Measurements from ENCODE around the gene GABBR2. TPM values are rescaled to one million over a fixed set of nuclear protein-coding genes. Genes with fewer than 3 reads are reported as not detected.

The GABBR2 gene
- total RNA-seq, 2 experiments from 2014 or later, result not detected

- CTCF ChIA-PET, result no interaction called here
- Mint-ChIP-seq H3K4me3 (no peak overlapping the region), H3K9me3 (ENCODE audit: low read depth) (no peaks in the 10 kb centered on the region), H3K27me3 (peaks cover 5% of the 10 kb centered on the region), H3K36me3 (no peaks in the 10 kb centered on the region), H3K27ac (no peak overlapping the region), H3K4me1 (no peaks in the 10 kb centered on the region)
- DNase-seq, result no peak
- no peak for ATAC-seq
Observed at GRCh38 chr9:98375138-98375726, 333.5 kb downstream of the GABBR2 start.

- H3K27ac Mint-ChIP-seq, result no peak overlapping the region
- H3K4me1 Mint-ChIP-seq, result no peaks in the 10 kb centered on the region
- DNase-seq (no peak), ATAC-seq (no peak)
- H3K27me3 Mint-ChIP-seq, result peaks cover 5% of the 10 kb centered on the region
- H3K36me3 Mint-ChIP-seq, result no peaks in the 10 kb centered on the region
- no peaks in the 10 kb centered on the region for H3K9me3 Mint-ChIP-seq (ENCODE audit: low read depth)
- no peak overlapping the region for H3K4me3 Mint-ChIP-seq
- CTCF ChIA-PET, result interaction anchor here (1.1 kb wide), 1 partner anchor 401 kb away, joined by 4 read pairs; no protein-coding TSS in a partner anchor
Observed at GRCh38 chr9:98374385-98375051, 334.2 kb downstream of the GABBR2 start.

- H3K27me3 Mint-ChIP-seq, result peaks cover 5% of the 10 kb centered on the region
- DNase-seq, result no peak
- H3K4me1 Mint-ChIP-seq, result no peaks in the 10 kb centered on the region
- no peak for ATAC-seq
- H3K27ac Mint-ChIP-seq, result no peak overlapping the region
- no peaks in the 10 kb centered on the region for H3K9me3 Mint-ChIP-seq (ENCODE audit: low read depth)
- H3K36me3 Mint-ChIP-seq, result no peaks in the 10 kb centered on the region
- H3K4me3 Mint-ChIP-seq, result no peak overlapping the region
- CTCF ChIA-PET, result interaction anchor here (1.1 kb wide), 1 partner anchor 402 kb away, joined by 4 read pairs; no protein-coding TSS in a partner anchor
Observed at GRCh38 chr9:98373609-98374008, 335.1 kb downstream of the GABBR2 start.

GRCh38 chr9:98372077-98372836 is 336.5 kb downstream of the GABBR2 start:
- DNase-seq (no peak), ATAC-seq (no peak)
- Mint-ChIP-seq H3K4me3 (no peak overlapping the region), H3K36me3 (no peaks in the 10 kb centered on the region), H3K27ac (no peak overlapping the region), H3K27me3 (peaks cover 10% of the 10 kb centered on the region), H3K9me3 (ENCODE audit: low read depth) (no peaks in the 10 kb centered on the region), H3K4me1 (no peaks in the 10 kb centered on the region)
- CTCF ChIA-PET, result no interaction called here

- Mint-ChIP-seq H3K36me3 (no peaks in the 10 kb centered on the region), H3K4me3 (no peak overlapping the region), H3K9me3 (ENCODE audit: low read depth) (peaks cover 1% of the 10 kb centered on the region), H3K27ac (no peak overlapping the region), H3K4me1 (no peaks in the 10 kb centered on the region), H3K27me3 (peaks cover 11% of the 10 kb centered on the region)
- CTCF ChIA-PET, result no interaction called here
- DNase-seq (no peak), ATAC-seq (no peak)
Observed at GRCh38 chr9:98370976-98371315, 337.8 kb downstream of the GABBR2 start.

- Mint-ChIP-seq H3K9me3 (ENCODE audit: low read depth) (peaks cover 6% of the 10 kb centered on the region), H3K4me1 (no peaks in the 10 kb centered on the region), H3K27me3 (peaks cover 11% of the 10 kb centered on the region), H3K36me3 (no peaks in the 10 kb centered on the region), H3K4me3 (no peak overlapping the region), H3K27ac (no peak overlapping the region)
- CTCF ChIA-PET, result no interaction called here
- DNase-seq (no peak), ATAC-seq (no peak)
Observed at GRCh38 chr9:98370300-98370975, 338.3 kb downstream of the GABBR2 start.

GRCh38 chr9:98369896-98370295 is 338.8 kb downstream of the GABBR2 start:
- Mint-ChIP-seq H3K36me3 (peaks cover 3% of the 10 kb centered on the region), H3K27ac (no peak overlapping the region), H3K27me3 (peaks cover 11% of the 10 kb centered on the region), H3K4me3 (no peak overlapping the region), H3K9me3 (ENCODE audit: low read depth) (peaks cover 11% of the 10 kb centered on the region), H3K4me1 (no peaks in the 10 kb centered on the region)
- DNase-seq (no peak), ATAC-seq (no peak)
- CTCF ChIA-PET, result no interaction called here

- no peak for ATAC-seq
- Mint-ChIP-seq H3K4me1 (no peaks in the 10 kb centered on the region), H3K27ac (no peak overlapping the region), H3K27me3 (peaks cover 11% of the 10 kb centered on the region), H3K9me3 (ENCODE audit: low read depth) (peaks cover 11% of the 10 kb centered on the region), H3K36me3 (peaks cover 3% of the 10 kb centered on the region), H3K4me3 (no peak overlapping the region)
- no peak for DNase-seq
- CTCF ChIA-PET, result no interaction called here
Observed at GRCh38 chr9:98369471-98369870, 339.3 kb downstream of the GABBR2 start.

GRCh38 chr9:98369066-98369425 is 339.7 kb downstream of the GABBR2 start:
- ATAC-seq, result no peak

GRCh38 chr9:98368366-98369065 is 340.2 kb downstream of the GABBR2 start:
- H3K27me3 Mint-ChIP-seq, result peaks cover 11% of the 10 kb centered on the region
- DNase-seq (no peak), ATAC-seq (no peak)
- no peak overlapping the region for H3K27ac Mint-ChIP-seq
- H3K9me3 Mint-ChIP-seq (ENCODE audit: low read depth), result peaks cover 11% of the 10 kb centered on the region
- H3K36me3 Mint-ChIP-seq, result peaks cover 3% of the 10 kb centered on the region
- H3K4me1 Mint-ChIP-seq, result no peaks in the 10 kb centered on the region
- CTCF ChIA-PET, result interaction anchor here (0.6 kb wide), 1 partner anchor 315 kb away, joined by 3 read pairs; no protein-coding TSS in a partner anchor
- no peak overlapping the region for H3K4me3 Mint-ChIP-seq

More at GRCh38 chr9:98369066-98369425, 339.7 kb downstream of the GABBR2 start:
- CTCF ChIA-PET, result no interaction called here
- no peak overlapping the region for H3K4me3 Mint-ChIP-seq
- H3K4me1 Mint-ChIP-seq, result no peaks in the 10 kb centered on the region
- H3K9me3 Mint-ChIP-seq (ENCODE audit: low read depth), result peaks cover 11% of the 10 kb centered on the region
- DNase-seq, result no peak
- H3K27ac Mint-ChIP-seq, result no peak overlapping the region
- H3K27me3 Mint-ChIP-seq, result peaks cover 11% of the 10 kb centered on the region
- H3K36me3 Mint-ChIP-seq, result peaks cover 3% of the 10 kb centered on the region

- no peaks in the 10 kb centered on the region for H3K4me1 Mint-ChIP-seq
- CTCF ChIA-PET, result no interaction called here
- ATAC-seq (no peak), DNase-seq (no peak)
- H3K27me3 Mint-ChIP-seq, result peaks cover 7% of the 10 kb centered on the region
- peaks cover 11% of the 10 kb centered on the region for H3K9me3 Mint-ChIP-seq (ENCODE audit: low read depth)
- H3K4me3 Mint-ChIP-seq, result no peak overlapping the region
- no peak overlapping the region for H3K27ac Mint-ChIP-seq
- H3K36me3 Mint-ChIP-seq, result peaks cover 3% of the 10 kb centered on the region
Observed at GRCh38 chr9:98367923-98368322, 340.8 kb downstream of the GABBR2 start.

GRCh38 chr9:98367371-98367900 is 341.3 kb downstream of the GABBR2 start:
- Mint-ChIP-seq H3K27ac (no peak overlapping the region), H3K27me3 (peaks cover 6% of the 10 kb centered on the region), H3K9me3 (ENCODE audit: low read depth) (peaks cover 11% of the 10 kb centered on the region), H3K36me3 (peaks cover 3% of the 10 kb centered on the region), H3K4me1 (no peaks in the 10 kb centered on the region), H3K4me3 (no peak overlapping the region)
- DNase-seq (no peak), ATAC-seq (no peak)
- CTCF ChIA-PET, result no interaction called here

GRCh38 chr9:98365781-98366180 is 343.0 kb downstream of the GABBR2 start:
- H3K4me1 Mint-ChIP-seq, result no peaks in the 10 kb centered on the region
- H3K36me3 Mint-ChIP-seq, result peaks cover 3% of the 10 kb centered on the region
- H3K9me3 Mint-ChIP-seq (ENCODE audit: low read depth), result peaks cover 11% of the 10 kb centered on the region
- ATAC-seq (no peak), DNase-seq (no peak)
- H3K27ac Mint-ChIP-seq, result no peak overlapping the region
- CTCF ChIA-PET, result interaction anchor here (1.2 kb wide), 1 partner anchor 22 kb away, joined by 3 read pairs; no protein-coding TSS in a partner anchor
- peaks cover 16% of the 10 kb centered on the region for H3K27me3 Mint-ChIP-seq
- no peak overlapping the region for H3K4me3 Mint-ChIP-seq
